ENCODE results near the gene LIME1. TPM values are rescaled to one million over a fixed set of nuclear protein-coding genes. Genes with fewer than 3 reads are reported as not detected.
"Not testable (repeated sequence)": the region's sequence is repeated elsewhere in the genome, so short reads cannot be mapped to it uniquely, and the experiment has no call there.

LIME1 gene
- total RNA-seq, 2 donors from 2014 or later, result 6.3 to 18.2 TPM

- DNase-seq (ENCODE audit: low spot score in 2 of 2), result no peak
- Mint-ChIP-seq H3K27ac (no peak overlapping the region), H3K36me3 (peaks cover 9 to 17% of the 10 kb centered on the region in 2 donors), H3K9me3 (no peaks in the 10 kb centered on the region)
- ATAC-seq, result no peak
Observed at GRCh38 chr20:63703976-63704748, 32.3 kb upstream of the LIME1 start.

DNA sequence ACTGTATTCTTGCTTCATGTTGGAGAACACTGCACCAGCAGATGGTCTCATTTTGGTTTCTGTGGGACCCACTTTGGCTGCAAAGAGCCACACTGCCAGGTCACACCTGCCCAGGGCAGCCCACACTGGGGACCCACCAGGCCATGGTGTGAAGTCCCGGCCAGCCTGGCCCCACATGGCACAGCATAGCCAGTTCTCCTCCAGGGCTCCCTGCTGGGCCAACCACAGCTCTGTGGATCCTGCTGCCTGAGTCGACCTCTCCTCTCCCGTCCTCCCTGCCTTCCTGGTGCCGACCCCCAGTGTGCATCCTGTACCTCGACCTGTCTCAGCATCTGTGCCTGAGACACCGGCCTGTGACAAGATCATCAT, 31.7 kb upstream of the LIME1 start:
- DNase-seq (ENCODE audit: low spot score in 2 of 2) (no peak), ATAC-seq (no peak)
- H3K36me3 Mint-ChIP-seq, result peaks cover 9 to 18% of the 10 kb centered on the region in 2 donors
- H3K27ac Mint-ChIP-seq, result peak overlapping the region in 1 of 2 donors; percentile 7
- no peaks in the 10 kb centered on the region for H3K9me3 Mint-ChIP-seq

DNA sequence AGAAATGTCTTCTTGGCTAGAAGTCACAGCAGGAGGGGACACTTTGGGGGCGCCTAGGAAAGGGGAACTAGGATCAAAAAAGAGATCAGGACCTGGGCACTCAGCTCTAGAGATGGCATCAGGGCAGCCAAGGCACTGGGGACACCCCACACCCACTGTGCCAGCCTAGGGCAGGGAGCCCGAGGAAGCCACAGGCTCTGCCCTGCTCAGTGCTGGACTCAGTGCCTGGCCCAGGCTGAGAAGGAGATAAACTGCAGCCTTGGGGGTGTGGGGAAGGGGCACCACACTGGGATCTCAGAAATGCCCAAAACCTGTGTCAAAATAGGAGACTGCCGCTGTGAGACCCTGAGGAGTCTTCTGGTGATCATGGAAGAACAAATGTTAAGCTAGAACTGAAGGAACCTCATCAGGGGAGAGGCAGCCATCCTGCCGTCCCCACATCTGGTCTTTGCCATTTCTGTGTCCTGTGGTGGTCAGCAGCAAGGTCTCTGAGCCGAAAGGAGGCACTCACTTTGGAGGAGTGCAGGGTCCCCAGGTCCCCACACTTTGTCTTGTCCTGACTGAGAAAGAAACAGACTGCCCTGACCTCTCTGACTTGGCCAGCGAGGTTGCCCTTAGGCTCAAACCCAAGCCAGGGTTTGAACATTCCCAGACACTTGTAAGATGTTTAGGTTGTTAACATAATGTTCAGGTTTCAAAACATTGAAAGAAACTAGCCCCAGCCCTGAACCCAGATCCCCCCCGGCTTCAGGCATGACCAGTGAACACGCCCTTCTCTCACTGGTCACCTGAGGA, 31.0 kb upstream of the LIME1 start:
- H3K27ac Mint-ChIP-seq, result peak overlapping the region; percentile 7 to 62
- H3K36me3 Mint-ChIP-seq, result peaks cover 9 to 20% of the 10 kb centered on the region in 2 donors
- ATAC-seq (no peak), DNase-seq (ENCODE audit: low spot score in 2 of 2) (no peak)
- no peaks in the 10 kb centered on the region for H3K9me3 Mint-ChIP-seq

DNA sequence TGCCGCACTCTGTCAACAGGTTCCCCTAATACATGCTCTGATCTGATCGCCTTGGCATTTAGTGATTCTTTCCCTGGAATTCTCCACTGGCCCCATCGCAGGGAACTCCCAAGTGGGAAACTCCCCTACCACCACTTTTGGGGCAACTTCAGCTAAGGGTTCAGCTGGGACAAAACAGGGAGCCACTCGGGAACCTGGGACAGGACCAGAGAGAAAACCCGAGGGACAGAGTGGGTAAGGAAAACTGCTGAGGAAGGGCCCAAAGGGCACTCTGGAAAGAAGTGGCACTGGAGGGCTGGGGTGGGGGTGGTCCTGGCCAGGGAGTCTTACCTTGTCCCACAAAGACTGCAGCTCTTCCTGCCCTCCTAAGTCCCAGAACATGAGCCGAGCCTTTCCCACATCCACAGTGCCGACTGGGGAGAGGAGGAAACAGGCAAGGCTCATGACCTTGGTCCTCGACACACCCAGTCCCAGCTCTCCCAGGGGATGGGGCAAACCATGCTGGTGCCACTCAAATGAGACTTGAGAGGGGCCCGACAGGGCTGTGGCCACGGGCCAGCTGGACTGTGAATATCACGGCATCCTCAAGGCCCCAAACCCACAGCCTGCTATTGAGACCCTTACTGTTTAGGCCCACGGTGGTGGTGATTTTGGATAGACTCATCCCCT, 30.3 kb upstream of the LIME1 start:
- ATAC-seq, result no peak

DNA sequence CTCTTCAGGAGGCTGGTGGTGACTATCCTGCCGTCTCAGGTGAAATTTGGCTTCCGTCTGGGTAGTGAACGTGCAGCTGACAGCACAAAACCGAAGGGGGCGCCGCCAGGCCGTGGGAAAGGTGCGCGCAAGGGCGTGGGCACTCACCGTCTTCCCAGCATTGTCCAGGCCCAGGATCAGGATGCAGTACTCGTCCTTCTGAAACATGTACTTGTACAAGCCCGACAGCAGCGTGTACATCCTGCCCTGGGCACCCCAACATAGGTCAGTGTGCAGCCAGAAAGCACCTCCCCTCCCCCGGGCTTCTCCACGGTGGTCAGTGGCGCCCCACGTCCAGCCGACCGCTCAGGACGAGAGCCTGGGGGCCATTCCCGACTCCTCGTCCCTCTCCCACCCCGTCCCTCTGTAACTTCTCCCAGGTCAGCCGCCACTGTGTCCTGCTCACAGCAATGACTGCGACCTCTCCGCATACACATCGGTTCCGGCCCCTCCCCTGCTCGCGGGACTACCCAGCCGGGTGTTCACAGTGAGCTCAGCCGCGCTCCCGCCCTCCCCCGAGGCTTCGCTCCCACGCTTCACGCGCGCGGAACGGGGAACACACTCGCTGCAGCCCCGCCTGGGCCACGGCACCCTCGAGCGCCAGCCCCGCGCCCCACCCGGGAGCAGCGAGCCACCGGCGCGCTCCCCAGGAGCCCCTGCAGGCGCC, 29.5 kb upstream of the LIME1 start:
- peak; percentile 65 to 77 for ATAC-seq
- Mint-ChIP-seq H3K36me3 (peaks cover 18 to 32% of the 10 kb centered on the region in 2 donors), H3K9me3 (peaks cover 0 to under 1% of the 10 kb centered on the region in 2 donors), H3K27ac (peak overlapping the region; percentile 65 to 91)
- DNase-seq (ENCODE audit: low spot score in 2 of 2), result peak; percentile 63 to 66

More for the DNA sequence above, 30.3 kb upstream of the LIME1 start:
- peak overlapping the region; percentile 65 to 91 for H3K27ac Mint-ChIP-seq
- peaks cover 13 to 27% of the 10 kb centered on the region in 2 donors for H3K36me3 Mint-ChIP-seq
- DNase-seq (ENCODE audit: low spot score in 2 of 2), result no peak
- H3K9me3 Mint-ChIP-seq, result no peaks in the 10 kb centered on the region

DNA sequence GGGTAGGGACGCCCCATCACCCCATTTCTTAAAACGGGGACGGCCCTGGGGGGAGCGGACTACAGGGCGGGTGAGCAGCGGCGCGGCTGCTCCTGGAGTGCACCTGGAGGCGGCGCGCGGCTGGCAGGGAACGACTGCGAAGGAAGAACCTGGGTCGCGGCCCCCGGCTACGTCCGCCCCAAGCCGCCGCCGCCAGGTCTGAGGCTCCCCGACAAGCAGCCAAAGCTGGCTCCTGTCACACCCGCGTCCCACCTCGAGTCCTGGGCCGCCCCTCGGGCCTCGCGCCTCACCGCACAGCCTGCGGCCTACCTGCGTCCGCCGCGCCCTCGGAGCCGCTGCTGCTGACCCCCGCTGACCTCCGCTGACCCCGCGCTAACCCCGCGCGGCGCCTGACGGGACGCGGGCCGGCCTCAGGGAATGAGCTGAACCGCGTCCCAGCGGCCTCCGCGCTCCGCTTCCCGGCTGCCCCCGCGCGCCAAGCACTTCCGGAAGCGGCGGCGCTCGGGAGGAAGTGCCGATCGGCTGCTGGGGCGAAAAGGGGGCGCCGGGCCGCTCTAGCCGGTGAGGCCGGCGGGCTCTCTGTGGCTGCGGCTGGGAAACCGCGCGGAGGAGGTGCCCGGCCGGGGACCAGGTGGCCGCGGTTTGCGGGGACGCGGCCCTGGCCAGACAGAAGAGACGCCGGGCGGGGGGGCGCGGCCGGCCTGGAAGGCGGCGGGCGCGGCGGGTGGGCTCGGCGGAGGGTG, 28.7 kb upstream of the LIME1 start, which contains the start of the genes ARFRP1 and ZGPAT:
Gene ARFRP1, minus strand, starts transcription at position 419 of the 743 bp plus-strand sequence. CDS start 885 bp downstream, outside the sequence.
Gene ZGPAT, plus strand, starts transcription at position 482 of the 743 bp plus-strand sequence. CDS start 542 bp downstream, outside the sequence.
- peak within 1 kb of the TSS; percentile 91 to 93 for H3K27ac Mint-ChIP-seq
- H3K9me3 Mint-ChIP-seq, result peaks cover 0 to 6% of the 10 kb centered on the region in 2 donors
- DNase-seq (ENCODE audit: low spot score in 2 of 2) (peak; percentile 85 to 87), ATAC-seq (peak; percentile 84 to 87)
- peaks cover 25 to 40% of the 10 kb centered on the region in 2 donors for H3K36me3 Mint-ChIP-seq

DNA sequence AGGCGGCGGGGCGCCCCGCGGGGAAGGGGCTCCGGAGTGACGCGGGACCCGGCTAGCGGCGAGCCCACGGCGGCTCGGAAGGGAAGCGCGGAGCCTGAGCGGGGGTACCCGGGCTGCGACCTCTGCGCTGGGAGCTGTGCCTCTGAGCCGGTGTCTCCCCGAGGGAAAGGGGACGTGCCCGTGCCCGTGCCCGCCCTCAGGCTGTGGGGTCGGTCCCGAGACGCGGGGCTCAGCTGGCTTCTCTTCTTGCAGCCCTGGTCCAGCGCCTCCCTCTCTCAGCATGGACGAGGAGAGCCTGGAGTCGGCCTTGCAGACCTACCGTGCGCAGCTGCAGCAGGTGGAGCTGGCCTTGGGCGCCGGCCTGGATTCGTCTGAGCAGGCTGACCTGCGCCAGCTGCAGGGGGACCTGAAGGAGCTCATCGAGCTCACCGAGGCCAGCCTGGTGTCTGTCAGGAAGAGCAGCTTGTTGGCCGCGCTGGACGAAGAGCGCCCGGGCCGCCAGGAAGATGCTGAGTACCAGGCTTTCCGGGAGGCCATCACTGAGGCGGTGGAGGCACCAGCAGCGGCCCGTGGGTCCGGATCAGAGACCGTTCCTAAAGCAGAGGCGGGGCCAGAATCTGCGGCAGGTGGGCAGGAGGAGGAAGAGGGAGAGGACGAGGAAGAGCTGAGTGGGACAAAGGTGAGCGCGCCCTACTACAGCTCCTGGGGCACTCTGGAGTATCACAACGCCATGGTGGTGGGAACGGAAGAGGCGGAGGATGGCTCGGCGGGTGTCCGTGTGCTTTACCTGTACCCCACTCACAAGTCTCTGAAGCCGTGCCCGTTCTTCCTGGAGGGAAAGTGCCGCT, 27.9 kb upstream of the LIME1 start:
- Mint-ChIP-seq H3K9me3 (peaks cover 0 to 6% of the 10 kb centered on the region in 2 donors), H3K36me3 (peaks cover 25 to 44% of the 10 kb centered on the region in 2 donors), H3K27ac (peak overlapping the region; percentile 91 to 93)
- DNase-seq (ENCODE audit: low spot score in 2 of 2), result peak; percentile 15 to 57
- ATAC-seq, result peak; percentile 4 to 11

- peaks cover 0 to 6% of the 10 kb centered on the region in 2 donors for H3K9me3 Mint-ChIP-seq
- peak overlapping the region in 1 of 2 donors; percentile 91 for H3K27ac Mint-ChIP-seq
- ATAC-seq (no peak), DNase-seq (ENCODE audit: low spot score in 2 of 2) (no peak)
- H3K36me3 Mint-ChIP-seq, result peaks cover 25 to 47% of the 10 kb centered on the region in 2 donors
Observed at GRCh38 chr20:63709149-63709527, 27.3 kb upstream of the LIME1 start.

- H3K27ac Mint-ChIP-seq, result no peak overlapping the region
- H3K36me3 Mint-ChIP-seq, result peaks cover 36 to 65% of the 10 kb centered on the region in 2 donors
- peaks cover 4 to 10% of the 10 kb centered on the region in 2 donors for H3K9me3 Mint-ChIP-seq
- no peak for ATAC-seq
- no peak for DNase-seq (ENCODE audit: low spot score in 2 of 2)
Observed at GRCh38 chr20:63711085-63711645, 25.3 kb upstream of the LIME1 start.

GRCh38 chr20:63712191-63712590, 24.3 kb upstream of the LIME1 start:
- ATAC-seq, result no peak
- Mint-ChIP-seq H3K27ac (no peak overlapping the region), H3K36me3 (peaks cover 32 to 68% of the 10 kb centered on the region in 2 donors)

GRCh38 chr20:63714858-63715257, 21.6 kb upstream of the LIME1 start:
- Mint-ChIP-seq H3K9me3 (peaks cover 10 to 18% of the 10 kb centered on the region in 2 donors), H3K36me3 (peaks cover 40 to 80% of the 10 kb centered on the region in 2 donors), H3K27ac (no peak overlapping the region)
- ATAC-seq, result no peak
- no peak for DNase-seq (ENCODE audit: low spot score in 2 of 2)

More at GRCh38 chr20:63712191-63712590, 24.3 kb upstream of the LIME1 start:
- H3K9me3 Mint-ChIP-seq, result peaks cover 4 to 10% of the 10 kb centered on the region in 2 donors
- DNase-seq (ENCODE audit: low spot score in 2 of 2), result no peak

- Mint-ChIP-seq H3K36me3 (peaks cover 32 to 63% of the 10 kb centered on the region in 2 donors), H3K27ac (peak overlapping the region in 1 of 2 donors; percentile 53), H3K9me3 (peaks cover 10 to 12% of the 10 kb centered on the region in 2 donors)
- DNase-seq (ENCODE audit: low spot score in 2 of 2), result no peak
- no peak for ATAC-seq
Observed at GRCh38 chr20:63718996-63719395, 17.5 kb upstream of the LIME1 start.

- ATAC-seq; H3K27ac Mint-ChIP-seq; DNase-seq (ENCODE audit: low spot score in 2 of 2): not testable (repeated sequence)
- H3K36me3 Mint-ChIP-seq, result peaks cover 24 to 51% of the 10 kb centered on the region in 2 donors
- H3K9me3 Mint-ChIP-seq, result peaks cover 10 to 12% of the 10 kb centered on the region in 2 donors
Observed at GRCh38 chr20:63722967-63723622, 13.4 kb upstream of the LIME1 start.
